Smooth muscle cell of the coronary artery (primary cell): ENCODE measurements around the gene CACNG3. TPM values are rescaled to one million over a fixed set of nuclear protein-coding genes. Genes with fewer than 3 reads are reported as not detected.

Experiments used
- total RNA-seq: library from RNA; depleted of rRNA; stranded (reverse); fragments of >200 nt; gene quantifications from 2 replicates; pipeline ENCODE4 v1.2.3, GENCODE V29; 2014; ENCODE audit warnings: low replicate concordance

The CACNG3 gene
- not detected in 2 replicates for total RNA-seq

DNA sequence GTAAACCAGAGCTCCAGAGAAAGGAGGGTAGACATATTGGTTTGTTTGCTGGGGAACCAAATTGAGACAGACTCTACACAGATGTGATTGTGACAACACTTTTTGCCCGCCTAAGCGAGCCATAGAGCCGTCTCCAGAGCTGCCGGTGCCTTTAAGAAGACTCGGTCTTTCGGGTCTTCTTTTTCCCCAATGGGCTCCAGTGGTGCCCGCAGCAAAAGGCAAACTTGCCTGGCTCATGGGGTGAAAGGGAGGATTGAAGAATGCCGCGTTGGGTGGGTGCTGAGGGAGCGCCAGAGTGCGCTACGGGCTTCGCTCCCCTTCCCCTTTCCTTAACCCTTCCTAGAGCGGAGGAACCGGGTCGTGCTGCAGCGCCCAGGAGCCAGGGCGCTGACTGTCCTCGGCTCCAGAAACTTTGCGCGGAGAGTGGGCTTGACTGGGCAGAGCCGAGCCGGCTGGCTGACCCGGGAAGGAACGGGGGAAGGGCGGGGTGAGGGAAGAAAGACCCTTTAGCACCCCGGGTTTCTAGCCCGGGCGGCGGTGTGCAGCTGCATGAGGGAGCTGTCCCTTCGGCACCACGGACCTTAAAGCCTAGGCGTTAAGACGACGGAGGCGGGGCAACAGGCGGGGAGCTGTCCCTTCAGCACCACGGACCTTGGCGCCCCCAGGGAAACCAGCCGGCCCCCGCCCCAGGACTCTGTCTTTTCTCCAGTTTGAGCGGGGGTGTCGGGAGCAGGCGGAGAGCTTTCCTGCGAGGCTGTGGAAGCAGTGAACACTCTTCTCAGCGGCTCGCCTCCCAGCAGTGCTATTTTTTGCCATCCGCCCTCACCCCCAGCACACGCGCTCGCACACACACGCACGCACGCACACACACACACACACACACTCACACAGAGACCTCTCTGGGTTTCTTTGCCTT, at the start of gene CACNG3:
TSS of gene CACNG3 (plus strand) at position 880 of the 916 bp plus-strand sequence. CDS start 420 bp downstream, outside the sequence.

